IMR-90 (cell line): Measurements from ENCODE around the gene GALNT5. TPM values are rescaled to one million over a fixed set of nuclear protein-coding genes. Genes with fewer than 3 reads are reported as not detected.
A peak's percentile ranks its signal among the peaks of the same experiment; 100 is the strongest.

Source experiments
- ATAC-seq: fragments of 200-7000 bp; cut with Tn5 transposase; 2 replicates; pipeline ENCODE4 v1.9.1; 2020; ENCODE audit warnings: low read depth, mild to moderate bottlenecking, moderate library complexity
- BruUV-seq: library from RNA; stranded (reverse); fragments of 400-500 nt; replicated peaks from 2 replicates; lab custom pipeline; 2021; lab: Mats Ljungman, UMichigan
- CTCF ChIA-PET: fragments of 300-600 bp; formaldehyde crosslinking; extraction: SDS; loops from one replicate; lab custom pipeline; 2021; ENCODE audit warnings: antibody characterized with exemption; lab: Yijun Ruan, JAX
- POLR2A ChIA-PET: fragments of 300-600 bp; sonication (Branson Sonifier 250); formaldehyde crosslinking; loops from one replicate; lab custom pipeline; 2022; ENCODE audit warnings: antibody characterized with exemption; ENCODE audit not compliant: unreplicated experiment; lab: Charles Lee
- DNase-seq: peaks from one replicate; pipeline ENCODE4 v3.0.0; 2013
- H2AFZ ChIP-seq: replicated peaks from 2 replicates; pipeline ENCODE3; 2013; ENCODE audit warnings: low read length, mild to moderate bottlenecking; ENCODE audit not compliant: poor library complexity
- H2AK5ac ChIP-seq: 2 replicates; pipeline ENCODE4 v1.6.1; 2013; ENCODE audit warnings: low read depth, low read length, inconsistent platforms
- H2AK9ac ChIP-seq: replicated peaks from 2 replicates; pipeline ENCODE3; 2013; ENCODE audit warnings: mild to moderate bottlenecking, low read depth, low read length, moderate library complexity; ENCODE audit not compliant: poor library complexity
- H2BK120ac ChIP-seq: 2 replicates; pipeline ENCODE4 v1.6.1; 2013; ENCODE audit warnings: low read depth, low read length, inconsistent platforms
- H2BK15ac ChIP-seq: 3 replicates; pipeline ENCODE4 v1.6.1; 2013; ENCODE audit warnings: low read depth, low read length, inconsistent platforms
- H2BK20ac ChIP-seq: 2 replicates; pipeline ENCODE4 v1.6.1; 2013; ENCODE audit warnings: low read depth, mild to moderate bottlenecking, inconsistent platforms, low read length, moderate library complexity
- H2BK5ac ChIP-seq: 2 replicates; pipeline ENCODE4 v1.6.1; 2013; ENCODE audit warnings: mild to moderate bottlenecking, low read depth, low read length, inconsistent platforms; ENCODE audit not compliant: poor library complexity, severe bottlenecking
- H3K14ac ChIP-seq: replicated peaks from 2 replicates; pipeline ENCODE4 v1.6.1; 2013; ENCODE audit warnings: low read depth, low read length, inconsistent platforms
- H3K18ac ChIP-seq: 2 replicates; pipeline ENCODE4 v1.6.1; 2013; ENCODE audit warnings: low read depth, low read length, control low read depth
- H3K23ac ChIP-seq: 2 replicates; pipeline ENCODE4 v1.6.1; 2013; ENCODE audit warnings: low read depth, low read length, inconsistent platforms
- H3K27ac ChIP-seq: 2 replicates; pipeline ENCODE4 v1.5.1; 2013; ENCODE audit warnings: mild to moderate bottlenecking, control low read depth, low read length; ENCODE audit not compliant: insufficient read depth
- H3K27me3 ChIP-seq: 2 replicates; pipeline ENCODE4 v1.6.1; 2013; ENCODE audit warnings: low read length; ENCODE audit not compliant: control insufficient read depth, insufficient read depth
- H3K36me3 ChIP-seq: 2 replicates; pipeline ENCODE4 v1.6.1; 2013; ENCODE audit warnings: low read length, mixed read lengths; ENCODE audit not compliant: control insufficient read depth, insufficient read depth
- H3K4ac ChIP-seq: 2 replicates; pipeline ENCODE4 v1.6.1; 2013; ENCODE audit warnings: low read depth, low read length, inconsistent platforms
- H3K4me1 ChIP-seq: 2 replicates; pipeline ENCODE4 v1.6.1; 2013; ENCODE audit warnings: low read length, mixed read lengths; ENCODE audit not compliant: control insufficient read depth, insufficient read depth
- H3K4me2 ChIP-seq: 2 replicates; pipeline ENCODE4 v1.6.1; 2013; ENCODE audit warnings: low read depth, mild to moderate bottlenecking, control low read depth, low read length, moderate library complexity
- H3K4me3 ChIP-seq: 2 replicates; pipeline ENCODE4 v1.5.1; 2013; ENCODE audit warnings: low read depth, mild to moderate bottlenecking, control low read depth, low read length, moderate library complexity; ENCODE audit not compliant: insufficient read depth
- H3K56ac ChIP-seq: 2 replicates; pipeline ENCODE4 v1.6.1; 2013; ENCODE audit warnings: low read length, inconsistent platforms; ENCODE audit not compliant: insufficient read depth; ENCODE audit errors: extremely low read depth
- H3K79me1 ChIP-seq, 2 experiments: 2 replicates each; pipeline ENCODE4 v1.6.1; 2013; ENCODE audit warnings: low read length in 2 of 2, inconsistent platforms in 1 of 2, low read depth in 1 of 2
- H3K9ac ChIP-seq: 2 replicates; pipeline ENCODE4 v1.6.1; 2013; ENCODE audit warnings: low read depth, low read length, control low read depth
- H3K9me1 ChIP-seq: 2 replicates; pipeline ENCODE4 v1.6.1; 2013; ENCODE audit warnings: low read length, inconsistent platforms; ENCODE audit not compliant: insufficient read depth
- H3K9me3 ChIP-seq: 2 replicates; pipeline ENCODE4 v1.6.1; 2013; ENCODE audit warnings: low read length; ENCODE audit not compliant: control insufficient read depth, insufficient read depth
- H4K20me1 ChIP-seq: 2 replicates; pipeline ENCODE4 v1.6.1; 2013; ENCODE audit warnings: low read length, inconsistent platforms; ENCODE audit not compliant: insufficient read depth
- H4K5ac ChIP-seq: 2 replicates; pipeline ENCODE4 v1.6.1; 2013; ENCODE audit warnings: mild to moderate bottlenecking, low read depth, low read length, control low read depth
- H4K8ac ChIP-seq, 2 experiments: 2 replicates each; pipeline ENCODE4 v1.6.1; 2013; ENCODE audit warnings: low read depth in 2 of 2, low read length in 2 of 2, control low read depth in 1 of 2, inconsistent platforms in 1 of 2
- H4K91ac ChIP-seq: 2 replicates; pipeline ENCODE4 v1.6.1; 2013; ENCODE audit warnings: low read depth, low read length, inconsistent platforms; ENCODE audit not compliant: insufficient read depth
- BHLHE40 ChIP-seq: fragments of 150-350 bp; IDR thresholded peaks from 2 replicates; pipeline ENCODE4 v1.6.1; 2016; ENCODE audit warnings: mild to moderate bottlenecking, low read depth, low read length
- CEBPB ChIP-seq: IDR thresholded peaks from 2 replicates; pipeline ENCODE4 v1.6.1; 2012; ENCODE audit warnings: low read depth, low read length, improper control_type of control experiment
- CHD1 ChIP-seq: IDR thresholded peaks from 2 replicates; pipeline ENCODE4 v1.6.1; 2012; ENCODE audit warnings: low read depth, low read length, improper control_type of control experiment
- MAFK ChIP-seq: IDR thresholded peaks from 2 replicates; pipeline ENCODE4 v1.6.1; 2012; ENCODE audit warnings: low read depth, low read length, improper control_type of control experiment
- NFE2L2 ChIP-seq: fragments of 150-350 bp; IDR thresholded peaks from 2 replicates; pipeline ENCODE4 v1.6.1; 2016; ENCODE audit warnings: low read depth, mild to moderate bottlenecking, low read length
- POLR2A ChIP-seq: IDR thresholded peaks from 2 replicates; pipeline ENCODE4 v1.6.1; 2012; ENCODE audit warnings: mild to moderate bottlenecking, low read depth, low read length
- RAD21 ChIP-seq: IDR thresholded peaks from 2 replicates; pipeline ENCODE4 v1.6.1; 2012; ENCODE audit warnings: low read length, improper control_type of control experiment
- RCOR1 ChIP-seq: IDR thresholded peaks from 2 replicates; pipeline ENCODE4 v1.6.1; 2012; ENCODE audit warnings: mild to moderate bottlenecking, low read length, improper control_type of control experiment; ENCODE audit not compliant: insufficient replicate concordance
- RFX5 ChIP-seq: IDR thresholded peaks from 2 replicates; pipeline ENCODE4 v1.8.0; 2012; ENCODE audit warnings: low read depth, mild to moderate bottlenecking, low read length, moderate library complexity
- SMC3 ChIP-seq: fragments of 150-350 bp; IDR thresholded peaks from 2 replicates; pipeline ENCODE4 v1.6.1; 2016; ENCODE audit warnings: low read depth, mild to moderate bottlenecking, antibody characterized with exemption, low read length, moderate library complexity
- dilution Hi-C: fragments of 300-500 bp; cut with HindIII; formaldehyde crosslinking; loops from one replicate; pipeline ENCODE4 v1.14.3; 2018; ENCODE audit warnings: low sequenced_read_pairs; ENCODE audit not compliant: unreplicated experiment
- in situ Hi-C: fragments of 300-500 bp; cut with MboI; formaldehyde crosslinking; loops from 3 replicates; pipeline ENCODE4 v1.14.3; 2019; ENCODE audit warnings: low sequenced_read_pairs, inconsistent platforms, mixed read lengths
- intact Hi-C: fragments of 100-400 bp; cut with micrococcal nuclease; formaldehyde crosslinking; loops from 2 replicates; pipeline ENCODE4 v1.10.0; 2022
- polyA plus RNA-seq, 3 experiments: library from polyadenylated mRNA; depleted of rRNA; stranded (reverse); fragments of >200 nt; gene quantifications; 2 replicates each; pipeline ENCODE4 v1.2.3, GENCODE V29; 2012; ENCODE audit warnings: low replicate concordance in 1 of 3
- total RNA-seq: library from RNA; depleted of rRNA; stranded (reverse); fragments of >200 nt; gene quantifications from 2 replicates; pipeline ENCODE4 v1.2.3, GENCODE V29; 2012
- TF ChIP-seq, protein P1 (sequence below): conservative IDR thresholded peaks from 2 replicates; pipeline ENCODE4 v1.5.1; 2012; ENCODE audit warnings: mild to moderate bottlenecking, low read depth, low read length, improper control_type of control experiment

Gene GALNT5
- total and polyA plus RNA-seq, 2 of the 4 experiments (the other 2 are of a cell fraction), result 36.3 to 63.3 TPM

DNA sequence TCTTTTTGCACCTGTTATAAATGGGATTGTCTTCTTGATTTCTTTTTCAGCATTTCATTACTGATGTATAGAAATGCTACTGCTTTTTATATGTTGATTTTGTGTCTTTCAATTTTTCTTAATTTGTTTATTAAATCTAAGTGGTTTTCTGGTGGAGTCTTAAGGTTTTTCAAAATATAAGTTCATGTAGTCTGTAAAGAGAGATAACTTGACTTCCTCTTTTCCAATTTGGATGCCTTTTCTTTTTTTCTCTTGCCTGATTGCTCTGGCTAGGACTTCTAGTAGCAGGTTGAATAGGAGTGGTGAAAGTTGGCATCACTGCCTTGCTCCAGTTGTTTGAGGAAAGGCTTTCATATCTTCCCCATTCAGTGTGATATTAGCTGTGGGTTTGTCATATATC, 28.6 kb upstream of the GALNT5 start:
- H3K4me1 ChIP-seq, result peaks cover 14% of the 10 kb centered on the region
- H2BK15ac ChIP-seq, result peak overlapping the region; percentile 83; the same call in 2 of the 3 replicates
- no peak for DNase-seq
- CTCF ChIA-PET, result interaction anchor here (1.5 kb wide), 1 partner anchor 99 kb away, joined by 5 read pairs; no protein-coding TSS in a partner anchor
- H3K79me1 ChIP-seq, result peaks cover 4 to 6% of the 10 kb centered on the region in 2 experiments; a peak in 1 of 4 replicates
- no peak; the same call in 1 of the 2 replicates for ATAC-seq
- H2BK20ac ChIP-seq, result peak overlapping the region; percentile 88
- peak overlapping the region; percentile 35 for H3K14ac ChIP-seq
- H2AFZ ChIP-seq, result no peak overlapping the region
- H2BK5ac ChIP-seq, result peak overlapping the region; percentile 97
- H3K4ac ChIP-seq, result peak overlapping the region; percentile 59
- peak overlapping the region; percentile 24; the same call in 1 of the 2 replicates for H2AK5ac ChIP-seq
- H3K18ac ChIP-seq, result peak overlapping the region; percentile 97
- no TSS peak for BruUV-seq
- peak overlapping the region; percentile 73 for H3K27ac ChIP-seq
- no peaks in the 10 kb centered on the region for H3K36me3 ChIP-seq
- no peaks in the 10 kb centered on the region for H3K9me3 ChIP-seq
- peak overlapping the region; percentile 77 for H4K91ac ChIP-seq
- H4K8ac ChIP-seq, result peak overlapping the region; percentile 26 to 61; a peak in 3 of 4 replicates
- H3K27me3 ChIP-seq, result no peaks in the 10 kb centered on the region
- peak overlapping the region; percentile 90; the same call in 1 of the 2 replicates for H4K5ac ChIP-seq
- no peak overlapping the region for H3K9ac ChIP-seq
- no peak overlapping the region for H2AK9ac ChIP-seq
- POLR2A ChIA-PET, result interaction anchor here (1.6 kb wide), 1 partner anchor 29 kb away, joined by 4 read pairs; the partner anchor contains the start of gene GALNT5
- peaks cover 3% of the 10 kb centered on the region for H3K9me1 ChIP-seq
- in situ Hi-C loops (no loop called here), dilution Hi-C loops (no loop called here), intact Hi-C loops (no loop called here)
- peak overlapping the region; percentile 35; the same call in 1 of the 2 replicates for H3K56ac ChIP-seq
- H3K23ac ChIP-seq, result peak overlapping the region; percentile 8; the same call in 1 of the 2 replicates
- no peak overlapping the region for H3K4me3 ChIP-seq
- TF ChIP-seq RFX5 (no peak), POLR2A (no peak), CHD1 (no peak), CEBPB (no peak), NFE2L2 (no peak), BHLHE40 (no peak), SMC3 (no peak), RAD21 (no peak), RCOR1 (no peak), MAFK (no peak)
- TF ChIP-seq, protein P1, sequence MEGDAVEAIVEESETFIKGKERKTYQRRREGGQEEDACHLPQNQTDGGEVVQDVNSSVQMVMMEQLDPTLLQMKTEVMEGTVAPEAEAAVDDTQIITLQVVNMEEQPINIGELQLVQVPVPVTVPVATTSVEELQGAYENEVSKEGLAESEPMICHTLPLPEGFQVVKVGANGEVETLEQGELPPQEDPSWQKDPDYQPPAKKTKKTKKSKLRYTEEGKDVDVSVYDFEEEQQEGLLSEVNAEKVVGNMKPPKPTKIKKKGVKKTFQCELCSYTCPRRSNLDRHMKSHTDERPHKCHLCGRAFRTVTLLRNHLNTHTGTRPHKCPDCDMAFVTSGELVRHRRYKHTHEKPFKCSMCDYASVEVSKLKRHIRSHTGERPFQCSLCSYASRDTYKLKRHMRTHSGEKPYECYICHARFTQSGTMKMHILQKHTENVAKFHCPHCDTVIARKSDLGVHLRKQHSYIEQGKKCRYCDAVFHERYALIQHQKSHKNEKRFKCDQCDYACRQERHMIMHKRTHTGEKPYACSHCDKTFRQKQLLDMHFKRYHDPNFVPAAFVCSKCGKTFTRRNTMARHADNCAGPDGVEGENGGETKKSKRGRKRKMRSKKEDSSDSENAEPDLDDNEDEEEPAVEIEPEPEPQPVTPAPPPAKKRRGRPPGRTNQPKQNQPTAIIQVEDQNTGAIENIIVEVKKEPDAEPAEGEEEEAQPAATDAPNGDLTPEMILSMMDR, result no peak
- H4K20me1 ChIP-seq, result no peaks in the 10 kb centered on the region
- peak overlapping the region; percentile 10; the same call in 1 of the 2 replicates for H3K4me2 ChIP-seq
- H2BK120ac ChIP-seq, result peak overlapping the region; percentile 73
